Body of pancreas (tissue), 4 donors: ENCODE measurements around the gene RSF1.

Source experiments
- POLR2A ChIP-seq, 3 donors: fragments of 450-650 bp; IDR thresholded peaks; one replicate each; pipeline ENCODE4 v1.6.1; 2016; ENCODE audit warnings: antibody characterized with exemption in 3 of 3, mild to moderate bottlenecking in 2 of 3
- TF ChIP-seq, protein P1 (sequence below), 7 experiments: fragments of 450-650 bp in 4 of 7; fragments of 200-600 bp in 3 of 7; sonication (generic) in 3 of 7; IDR thresholded peaks; one replicate each; pipeline ENCODE4 v1.5.1; 2016 to 2019; ENCODE audit warnings: antibody characterized with exemption in 7 of 7

DNA sequence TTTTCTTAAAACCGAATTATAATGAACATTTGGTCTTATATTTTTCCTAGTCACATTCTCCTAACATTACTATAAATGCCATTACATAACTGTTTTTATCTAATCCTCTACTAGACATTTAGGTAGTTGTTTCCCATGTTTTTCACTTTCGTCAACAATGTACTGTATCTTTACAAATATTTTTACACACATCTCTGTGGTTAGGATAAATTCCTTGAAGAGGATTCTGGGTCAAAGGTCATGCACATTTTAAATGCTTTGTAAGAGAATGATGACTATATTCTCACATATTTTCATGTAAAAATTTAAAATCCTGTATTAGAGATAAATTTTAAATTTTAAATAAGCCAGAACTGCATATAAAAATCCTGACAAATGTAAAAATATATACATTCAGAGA lies 121.6 kb downstream of the RSF1 start:
- TF ChIP-seq, protein P1, sequence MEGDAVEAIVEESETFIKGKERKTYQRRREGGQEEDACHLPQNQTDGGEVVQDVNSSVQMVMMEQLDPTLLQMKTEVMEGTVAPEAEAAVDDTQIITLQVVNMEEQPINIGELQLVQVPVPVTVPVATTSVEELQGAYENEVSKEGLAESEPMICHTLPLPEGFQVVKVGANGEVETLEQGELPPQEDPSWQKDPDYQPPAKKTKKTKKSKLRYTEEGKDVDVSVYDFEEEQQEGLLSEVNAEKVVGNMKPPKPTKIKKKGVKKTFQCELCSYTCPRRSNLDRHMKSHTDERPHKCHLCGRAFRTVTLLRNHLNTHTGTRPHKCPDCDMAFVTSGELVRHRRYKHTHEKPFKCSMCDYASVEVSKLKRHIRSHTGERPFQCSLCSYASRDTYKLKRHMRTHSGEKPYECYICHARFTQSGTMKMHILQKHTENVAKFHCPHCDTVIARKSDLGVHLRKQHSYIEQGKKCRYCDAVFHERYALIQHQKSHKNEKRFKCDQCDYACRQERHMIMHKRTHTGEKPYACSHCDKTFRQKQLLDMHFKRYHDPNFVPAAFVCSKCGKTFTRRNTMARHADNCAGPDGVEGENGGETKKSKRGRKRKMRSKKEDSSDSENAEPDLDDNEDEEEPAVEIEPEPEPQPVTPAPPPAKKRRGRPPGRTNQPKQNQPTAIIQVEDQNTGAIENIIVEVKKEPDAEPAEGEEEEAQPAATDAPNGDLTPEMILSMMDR (IDR thresholded peaks at IDR 0.05), result no peak
- TF ChIP-seq POLR2A (IDR thresholded peaks at IDR 0.05), result no peak
